Endodermal cell (in vitro differentiated cells): ENCODE data around the gene TXNDC8. TPM values are rescaled to one million over a fixed set of nuclear protein-coding genes. Genes with fewer than 3 reads are reported as not detected.

ENCODE experiments used
- DNase-seq: peaks from one replicate; pipeline ENCODE4 v3.0.0-alpha.2; 2017
- H3K27ac ChIP-seq: 2 replicates; pipeline ENCODE4 v1.5.1; 2013; ENCODE audit warnings: mild to moderate bottlenecking, low read depth, low read length, moderate library complexity
- H3K27me3 ChIP-seq: 2 replicates; pipeline ENCODE4 v1.6.1; 2013; ENCODE audit warnings: mild to moderate bottlenecking, low read length, moderate library complexity; ENCODE audit not compliant: insufficient read depth, control insufficient read depth, poor library complexity, severe bottlenecking
- H3K36me3 ChIP-seq: 2 replicates; pipeline ENCODE4 v1.7.0; 2013; ENCODE audit warnings: mild to moderate bottlenecking, low read length, moderate library complexity; ENCODE audit not compliant: control insufficient read depth, insufficient read depth
- H3K4me1 ChIP-seq: one replicate; pipeline ENCODE4 v1.7.0; 2013; ENCODE audit warnings: low read length; ENCODE audit not compliant: control insufficient read depth, insufficient read depth
- H3K4me3 ChIP-seq: 2 replicates; pipeline ENCODE4 v1.5.1; 2013; ENCODE audit warnings: mild to moderate bottlenecking, low read length, moderate library complexity
- H3K9ac ChIP-seq: 2 replicates; pipeline ENCODE4 v1.6.1; 2013; ENCODE audit warnings: mild to moderate bottlenecking, low read length, moderate library complexity; ENCODE audit not compliant: poor library complexity, severe bottlenecking; ENCODE audit errors: extremely low read depth
- H3K9me3 ChIP-seq: 2 replicates; pipeline ENCODE4 v1.6.1; 2013; ENCODE audit warnings: mild to moderate bottlenecking, low read length, moderate library complexity; ENCODE audit not compliant: control insufficient read depth
- H3K27ac Mint-ChIP-seq: 2 replicates; pipeline ENCODE4 v1.8.0; 2020; ENCODE audit warnings: mixed read lengths
- H3K27me3 Mint-ChIP-seq: 2 replicates; pipeline ENCODE4 v1.8.0; 2021; ENCODE audit warnings: mild to moderate bottlenecking, mixed read lengths; ENCODE audit not compliant: insufficient read depth
- H3K36me3 Mint-ChIP-seq: 2 replicates; pipeline ENCODE4 v1.8.0; 2020; ENCODE audit warnings: low read depth, mixed read lengths
- H3K4me1 Mint-ChIP-seq: 2 replicates; pipeline ENCODE4 v1.8.0; 2020; ENCODE audit warnings: mixed read lengths
- H3K4me3 Mint-ChIP-seq: 2 replicates; pipeline ENCODE4 v1.8.0; 2020; ENCODE audit warnings: mild to moderate bottlenecking, moderate library complexity, mixed read lengths
- H3K9me3 Mint-ChIP-seq: 2 replicates; pipeline ENCODE4 v1.8.0; 2020; ENCODE audit warnings: mild to moderate bottlenecking, mixed read lengths
- CTCF ChIP-seq: fragments of 200-600 bp; sonication (generic); conservative IDR thresholded peaks from 2 replicates; pipeline ENCODE4 v1.5.0; 2021; ENCODE audit warnings: antibody characterized with exemption, mild to moderate bottlenecking
- WGBS, 2 experiments: methylation state at CpG; one replicate each; pipeline versions ENCODE4 v1.1.5 to v1.1.7; 2013; ENCODE audit warnings: missing lambda C conversion rate in 2 of 2, mixed read lengths in 1 of 2; ENCODE audit not compliant: insufficient coverage in 1 of 2, insufficient read length in 1 of 2; 5-methylcytosine and 5-hydroxymethylcytosine counted together
- total RNA-seq, 2 donors: library from RNA; stranded (reverse); fragmentation: NEBNext Ultra II Directional in 1 of 2; extraction: Animal tissue kit (Norgen Biotek cat#: 25700) in 1 of 2; gene quantifications; 2 replicates in 1 of 2; 3 replicates in 1 of 2; pipeline ENCODE4 v1.2.1, GENCODE V29; 2021

Gene TXNDC8
- total RNA-seq, 2 donors from 2014 or later: not detected

DNA sequence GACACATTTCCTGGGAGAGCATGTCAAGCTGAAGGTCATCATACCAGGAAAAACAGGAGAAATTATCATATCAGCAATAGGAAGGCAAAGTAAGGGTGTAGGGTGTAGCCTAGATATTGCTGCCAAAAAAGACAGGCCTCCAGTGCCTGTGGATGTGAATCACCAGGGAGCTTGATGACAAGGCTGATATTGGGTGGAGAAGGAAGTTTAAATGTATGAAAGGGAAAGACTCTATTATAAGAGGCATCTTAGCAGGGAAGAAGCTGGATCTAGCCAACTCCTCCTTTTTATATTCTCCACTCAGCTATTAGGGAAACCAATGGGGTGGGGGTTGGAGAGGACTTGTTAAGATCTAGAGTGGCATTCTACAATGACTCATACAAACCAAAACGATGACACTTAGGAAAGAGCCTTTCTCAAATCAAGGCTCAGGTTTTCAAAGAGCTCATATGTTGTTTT, 13.4 kb upstream of the TXNDC8 start:
- Histone ChIP-seq H3K4me3 (no peak overlapping the region), H3K9me3 (no peaks in the 10 kb centered on the region), H3K4me1 (no peaks in the 10 kb centered on the region), H3K9ac (no peak overlapping the region), H3K36me3 (no peaks in the 10 kb centered on the region), H3K27ac (no peak overlapping the region), H3K27me3 (no peaks in the 10 kb centered on the region)
- no peaks in the 10 kb centered on the region for H3K36me3 Mint-ChIP-seq
- 63% methylated on average over 1 of the region's 1 CpG; no CpG with 5 or more reads in 1 of the 2 experiments for WGBS, 2 experiments
- no peak overlapping the region for H3K27ac Mint-ChIP-seq
- H3K4me1 Mint-ChIP-seq: no peaks in the 10 kb centered on the region
- no peaks in the 10 kb centered on the region for H3K9me3 Mint-ChIP-seq
- DNase-seq: no peak
- no peak overlapping the region for H3K4me3 Mint-ChIP-seq
- no peaks in the 10 kb centered on the region for H3K27me3 Mint-ChIP-seq
- TF ChIP-seq CTCF: no peak

GRCh38 chr9:110346325-110346724, 8.7 kb upstream of the TXNDC8 start:
- H3K27me3 Mint-ChIP-seq: no peaks in the 10 kb centered on the region
- H3K27me3 ChIP-seq: no peaks in the 10 kb centered on the region
- H3K36me3 Mint-ChIP-seq: no peaks in the 10 kb centered on the region
- no peak overlapping the region for H3K27ac ChIP-seq
- H3K4me1 Mint-ChIP-seq: no peaks in the 10 kb centered on the region
- no peak overlapping the region for H3K9ac ChIP-seq
- 42 to 44% methylated on average over 2 of the region's 3 CpGs for WGBS, 2 experiments
- DNase-seq: no peak
- no peak overlapping the region for H3K4me3 Mint-ChIP-seq
- no peaks in the 10 kb centered on the region for H3K9me3 ChIP-seq
- no peaks in the 10 kb centered on the region for H3K36me3 ChIP-seq
- H3K4me3 ChIP-seq: no peak overlapping the region
- H3K27ac Mint-ChIP-seq: no peak overlapping the region
- TF ChIP-seq CTCF: no peak
- no peaks in the 10 kb centered on the region for H3K4me1 ChIP-seq
- no peaks in the 10 kb centered on the region for H3K9me3 Mint-ChIP-seq

- TF ChIP-seq CTCF: no peak
- Mint-ChIP-seq H3K9me3 (no peaks in the 10 kb centered on the region), H3K27me3 (no peaks in the 10 kb centered on the region), H3K36me3 (no peaks in the 10 kb centered on the region), H3K4me3 (no peak overlapping the region), H3K27ac (no peak overlapping the region), H3K4me1 (no peaks in the 10 kb centered on the region)
- H3K4me3 ChIP-seq: no peak overlapping the region
- DNase-seq: no peak
- no peak overlapping the region for H3K9ac ChIP-seq
- WGBS, 2 experiments: 90 to 93% methylated on average over 4 to 6 of the region's 6 CpGs
- H3K9me3 ChIP-seq: no peaks in the 10 kb centered on the region
- H3K27ac ChIP-seq: no peak overlapping the region
- no peaks in the 10 kb centered on the region for H3K4me1 ChIP-seq
- no peaks in the 10 kb centered on the region for H3K27me3 ChIP-seq
- H3K36me3 ChIP-seq: no peaks in the 10 kb centered on the region
Observed at GRCh38 chr9:110344821-110345220, 7.2 kb upstream of the TXNDC8 start.
